ENCODE measurements around the gene PIPOX.

PIPOX gene

GRCh38 chr17:29019475-29020181, 23.3 kb upstream of the PIPOX start:
- FAIRE-seq (no peak), DNase-seq (ENCODE audit: insufficient read length, low spot score) (no peak)
- TF ChIP-seq CTCF (IDR thresholded peaks at IDR 0.05; ENCODE audit: insufficient read depth, missing control alignments): no peak

- DNase-seq (ENCODE audit: insufficient read length, low spot score): no peak
- no peak for FAIRE-seq
- no peak for TF ChIP-seq CTCF (IDR thresholded peaks at IDR 0.05; ENCODE audit: insufficient read depth, missing control alignments)
These were observed 22.4 kb upstream of the PIPOX start for GRCh38 chr17:29020576-29020975.

- DNase-seq (ENCODE audit: insufficient read length, low spot score): no peak
- TF ChIP-seq CTCF (IDR thresholded peaks at IDR 0.05; ENCODE audit: insufficient read depth, missing control alignments): no peak
- no peak for FAIRE-seq
These were observed 21.7 kb upstream of the PIPOX start for GRCh38 chr17:29021226-29021625.

GRCh38 chr17:29022074-29022473, 20.9 kb upstream of the PIPOX start:
- DNase-seq (ENCODE audit: insufficient read length, low spot score) (no peak), FAIRE-seq (no peak)
- TF ChIP-seq CTCF (IDR thresholded peaks at IDR 0.05; ENCODE audit: insufficient read depth, missing control alignments): no peak

- no peak for DNase-seq (ENCODE audit: insufficient read length, low spot score)
- FAIRE-seq: no peak
- no peak for TF ChIP-seq CTCF (IDR thresholded peaks at IDR 0.05; ENCODE audit: insufficient read depth, missing control alignments)
These were observed 18.5 kb upstream of the PIPOX start for GRCh38 chr17:29024316-29024952.

GRCh38 chr17:29031488-29031887, 11.5 kb upstream of the PIPOX start:
- no peak for TF ChIP-seq CTCF (IDR thresholded peaks at IDR 0.05; ENCODE audit: insufficient read depth, missing control alignments)
- DNase-seq (ENCODE audit: insufficient read length, low spot score): no peak
- FAIRE-seq: no peak
